GM13977 (cell line): ENCODE results near the gene PRDM16.

Experiments used
- DNase-seq: peaks from one replicate; pipeline ENCODE4 v3.0.0; 2012; ENCODE audit warnings: low spot score
- CTCF ChIP-seq: IDR thresholded peaks from 2 replicates; pipeline ENCODE4 v1.5.1; 2012; ENCODE audit warnings: mild to moderate bottlenecking, control low read depth; ENCODE audit not compliant: insufficient read depth; ENCODE audit errors: extremely low read depth, missing control alignments
- in situ Hi-C: fragments of 300-500 bp; cut with MboI; formaldehyde crosslinking; loops from one replicate; pipeline ENCODE4 v1.12.0; 2022; ENCODE audit warnings: low sequenced_read_pairs, low pct_unique_long_range_greater_than_20kb, mixed read lengths, inconsistent platforms; ENCODE audit not compliant: unreplicated experiment

PRDM16 gene

DNA sequence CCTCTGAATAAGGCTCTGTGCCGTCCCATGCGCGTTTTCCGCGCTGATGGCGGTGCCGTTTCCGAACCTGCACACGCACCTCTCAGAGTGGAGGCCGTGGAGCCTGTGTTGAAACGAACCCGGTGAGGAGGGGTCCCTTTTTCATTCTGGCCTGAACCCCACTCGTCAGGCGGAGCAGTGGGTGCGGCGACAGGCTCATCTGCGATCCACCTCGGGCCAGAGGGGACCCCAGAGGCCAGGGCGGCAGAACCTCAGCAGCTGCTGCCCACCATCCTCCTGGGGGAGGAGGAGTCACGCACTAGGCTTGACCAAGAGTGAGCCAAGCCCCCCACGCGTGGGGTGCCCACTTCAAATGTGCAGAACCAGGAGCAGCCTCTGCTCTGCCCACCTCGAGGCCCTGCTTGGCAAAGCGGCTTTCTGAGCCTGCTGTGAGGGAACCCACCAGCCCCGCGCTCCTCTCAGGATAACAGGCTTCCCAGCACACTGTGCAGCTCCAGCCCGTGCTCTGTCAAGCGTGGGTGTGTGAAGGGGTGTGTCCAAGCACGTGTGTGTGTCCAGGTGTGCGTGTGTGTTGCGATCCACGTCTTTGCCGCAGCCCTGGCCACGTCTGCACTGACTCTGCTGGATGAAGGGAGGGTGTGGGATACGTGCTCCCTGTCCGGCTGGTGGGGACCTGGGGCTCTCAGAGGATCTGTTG lies 6.8 kb downstream of the PRDM16 start:
- no peak for TF ChIP-seq CTCF
- DNase-seq, result no peak
- in situ Hi-C loops, result no loop called here

DNA sequence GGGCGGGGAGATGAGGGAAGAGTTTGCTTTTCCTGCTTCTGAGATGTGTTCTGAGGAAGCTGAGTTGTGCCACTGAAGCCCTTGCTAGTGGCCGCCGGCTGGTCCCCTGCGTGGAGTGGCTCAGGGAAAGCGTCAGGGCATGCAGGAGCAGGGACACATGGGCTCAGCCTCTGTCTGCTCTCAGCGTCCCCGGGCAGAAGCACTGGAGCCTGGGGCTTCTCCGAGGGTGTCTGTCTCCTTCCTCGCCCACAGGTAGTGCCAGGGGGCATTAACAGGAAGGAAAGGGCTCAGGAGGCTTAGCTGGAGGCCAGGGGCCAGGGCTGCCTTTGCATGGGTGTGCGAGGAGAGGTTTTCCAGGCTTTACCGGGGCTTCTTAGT lies 7.3 kb downstream of the PRDM16 start:
- in situ Hi-C loops, result no loop called here
- no peak for TF ChIP-seq CTCF
- no peak for DNase-seq

DNA sequence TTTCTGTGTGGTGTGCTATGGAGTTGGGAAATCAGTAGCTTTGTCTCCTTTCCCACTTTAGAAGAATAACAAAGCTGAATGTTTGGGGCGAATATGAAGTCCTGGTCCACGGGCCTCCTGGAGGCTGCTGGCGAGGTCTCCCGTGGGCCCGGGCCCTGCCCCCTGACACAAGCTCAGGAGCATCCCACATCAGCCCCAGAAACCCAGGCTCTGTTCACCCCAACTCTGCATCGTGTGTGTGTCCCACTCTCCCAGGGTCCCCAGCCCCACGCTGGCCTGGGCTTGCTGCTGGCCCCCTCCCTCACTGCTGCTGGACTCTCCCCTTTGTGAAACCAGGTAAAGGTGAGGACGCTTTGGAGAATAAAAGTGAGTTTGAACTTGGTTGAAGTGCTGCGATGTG lies 8.1 kb downstream of the PRDM16 start:
- TF ChIP-seq CTCF, result no peak
- in situ Hi-C loops, result no loop called here
- no peak for DNase-seq

DNA sequence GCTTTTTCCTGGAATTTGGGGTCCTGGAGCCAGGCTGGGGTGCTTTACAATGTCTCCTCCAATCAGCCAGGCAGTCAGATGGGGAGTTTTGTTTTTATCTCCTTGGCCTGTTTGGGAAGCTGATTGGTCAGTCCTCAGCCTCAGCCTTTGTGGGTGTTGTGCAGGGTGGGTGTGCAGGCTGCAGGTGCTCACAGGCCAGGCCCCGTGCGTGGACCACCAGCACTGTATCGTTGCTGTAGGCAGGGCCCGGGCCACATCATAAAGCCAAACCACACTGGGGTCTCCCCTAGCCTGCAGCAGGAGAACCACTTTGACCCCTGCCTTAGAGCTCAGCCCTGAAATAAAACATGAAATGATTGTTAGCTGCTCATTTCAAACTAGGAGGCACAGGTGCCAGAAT lies 8.6 kb downstream of the PRDM16 start:
- no peak for TF ChIP-seq CTCF
- DNase-seq, result no peak
- in situ Hi-C loops, result no loop called here

DNA sequence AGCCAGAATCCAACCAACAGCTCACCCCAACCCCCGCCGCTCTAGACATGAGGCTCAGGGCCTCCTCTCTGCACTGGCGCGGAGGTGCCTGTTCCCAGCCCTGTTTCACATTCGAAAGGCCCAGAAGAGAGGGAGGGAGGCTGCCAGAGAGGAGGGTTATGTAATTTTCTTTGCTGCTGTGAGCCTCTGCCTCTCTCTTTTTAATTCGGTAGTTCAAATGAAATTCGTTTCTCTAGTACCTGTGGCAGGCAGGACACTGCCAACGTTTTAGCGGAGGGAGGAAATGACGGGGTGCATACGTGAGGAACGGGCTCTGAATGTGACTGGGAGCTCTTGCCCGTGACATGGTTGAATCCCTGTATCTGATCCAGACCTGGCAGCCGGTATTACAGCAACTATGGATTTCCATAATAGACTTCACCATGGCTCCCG lies 9.4 kb downstream of the PRDM16 start:
- in situ Hi-C loops, result no loop called here
- no peak for DNase-seq
- TF ChIP-seq CTCF, result no peak

DNA sequence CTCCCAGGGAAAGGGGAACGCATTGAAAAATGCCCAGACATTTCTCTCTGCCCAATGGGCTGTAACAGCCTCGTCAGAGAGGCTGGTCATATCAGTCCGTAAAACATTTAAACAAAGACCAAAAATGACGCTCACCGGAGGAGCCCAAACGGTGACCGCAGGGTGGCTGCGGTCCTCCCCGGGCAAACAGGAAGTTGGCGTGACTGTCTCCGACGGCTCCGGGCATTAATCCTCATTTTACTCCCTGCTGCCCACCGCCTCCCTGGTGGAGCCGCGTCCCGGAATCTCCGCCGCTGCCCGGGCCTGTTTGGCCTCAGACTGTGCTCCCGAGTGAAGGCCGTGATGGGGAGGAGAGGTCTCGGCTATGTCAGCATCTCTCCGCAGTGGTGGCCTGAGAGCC lies 9.9 kb downstream of the PRDM16 start:
- no peak for DNase-seq
- TF ChIP-seq CTCF, result no peak
- in situ Hi-C loops, result no loop called here

- DNase-seq, result no peak
- in situ Hi-C loops, result no loop called here
- TF ChIP-seq CTCF, result no peak
These were observed 10.5 kb downstream of the PRDM16 start for GRCh38 chr1:3079381-3080052.
